Peyer's patch (tissue), 4 donors: Measurements from ENCODE around the gene ACOT13. TPM values are rescaled to one million over a fixed set of nuclear protein-coding genes. Genes with fewer than 3 reads are reported as not detected.

ENCODE experiments used
- DNase-seq, 3 donors: peaks; one replicate each; pipeline ENCODE4 v3.0.0-alpha.2; 2017 to 2019
- H3K27ac ChIP-seq, 4 donors: fragments of 200-600 bp; sonication (generic); one replicate each; pipeline ENCODE4 v1.5.1; 2016 to 2019
- H3K27me3 ChIP-seq, 2 donors: fragments of 200-600 bp; sonication (generic); one replicate each; pipeline ENCODE4 v1.5.1; 2019
- H3K36me3 ChIP-seq, 3 donors: fragments of 200-600 bp; sonication (generic); one replicate each; pipeline ENCODE4 v1.5.1; 2016 to 2019
- H3K4me1 ChIP-seq, 4 donors: fragments of 200-600 bp; sonication (generic); one replicate each; pipeline ENCODE4 v1.5.1; 2016 to 2019
- H3K4me3 ChIP-seq, 4 donors: fragments of 200-600 bp; sonication (generic); 1 replicate in 3 of 4; 2 replicates in 1 of 4; pipeline ENCODE4 v1.5.1; 2016 to 2019; ENCODE audit warnings: mild to moderate bottlenecking in 1 of 4
- H3K9me3 ChIP-seq, 4 donors: fragments of 200-600 bp; sonication (generic); one replicate each; pipeline ENCODE4 v1.5.1; 2016 to 2019; ENCODE audit warnings: mild to moderate bottlenecking in 1 of 4
- CTCF ChIP-seq, 6 experiments: fragments of 450-650 bp in 4 of 6; fragments of 200-600 bp in 2 of 6; sonication (generic) in 1 of 6; IDR thresholded peaks; one replicate each; pipeline ENCODE4 v1.5.1; 2017 to 2019; ENCODE audit warnings: antibody characterized with exemption in 6 of 6, mild to moderate bottlenecking in 3 of 6, moderate library complexity in 1 of 6
- POLR2A ChIP-seq, 2 donors: fragments of 450-650 bp; IDR thresholded peaks; one replicate each; pipeline ENCODE4 v1.5.1; 2017; ENCODE audit warnings: antibody characterized with exemption in 2 of 2, mild to moderate bottlenecking in 2 of 2, moderate library complexity in 2 of 2
- total RNA-seq, 4 donors: library from RNA; depleted of rRNA; stranded (reverse); fragments of >200 nt; gene quantifications; one replicate each; pipeline ENCODE4 v1.1.0, GENCODE V29; 2016

The ACOT13 gene
- total RNA-seq, 4 donors from 2014 or later, result 5.2 to 23.1 (median 9.1) TPM

GRCh38 chr6:24643920-24644319, 23.0 kb upstream of the ACOT13 start:
- H3K4me3 ChIP-seq, result no peak overlapping the region
- TF ChIP-seq CTCF (IDR thresholded peaks at IDR 0.05) (no peak), POLR2A (IDR thresholded peaks at IDR 0.05) (no peak)
- no peak overlapping the region for H3K27ac ChIP-seq
- no peaks in the 10 kb centered on the region for H3K9me3 ChIP-seq
- H3K27me3 ChIP-seq, result no peaks in the 10 kb centered on the region
- no peaks in the 10 kb centered on the region for H3K36me3 ChIP-seq
- H3K4me1 ChIP-seq, result peaks cover 0 to 8% (median 3%) of the 10 kb centered on the region in 4 donors
- no peak for DNase-seq

- Histone ChIP-seq H3K4me3 (no peak overlapping the region), H3K9me3 (no peaks in the 10 kb centered on the region), H3K36me3 (no peaks in the 10 kb centered on the region), H3K27ac (no peak overlapping the region), H3K27me3 (no peaks in the 10 kb centered on the region), H3K4me1 (peaks cover 0 to 8% (median 3%) of the 10 kb centered on the region in 4 donors)
- TF ChIP-seq POLR2A (IDR thresholded peaks at IDR 0.05), result no peak
- TF ChIP-seq CTCF (IDR thresholded peaks at IDR 0.05), result no peak
- DNase-seq, result no peak
Observed at GRCh38 chr6:24644377-24644776, 22.5 kb upstream of the ACOT13 start.

- peak overlapping the region in 1 of 4 donors; percentile 69 for H3K4me3 ChIP-seq
- H3K27ac ChIP-seq, result peak overlapping the region in 3 of 4 donors; percentile 16 to 84 (median 49)
- DNase-seq, result no peak
- H3K4me1 ChIP-seq, result peaks cover 0 to 8% (median 3%) of the 10 kb centered on the region in 4 donors
- TF ChIP-seq CTCF (IDR thresholded peaks at IDR 0.05) (no peak), POLR2A (IDR thresholded peaks at IDR 0.05) (no peak)
- no peaks in the 10 kb centered on the region for H3K9me3 ChIP-seq
- H3K36me3 ChIP-seq, result peaks cover 0 to 22% (median 0%) of the 10 kb centered on the region in 3 donors
- no peaks in the 10 kb centered on the region for H3K27me3 ChIP-seq
Observed at GRCh38 chr6:24646771-24647170, 20.1 kb upstream of the ACOT13 start.

- H3K27ac ChIP-seq, result no peak overlapping the region
- TF ChIP-seq POLR2A (IDR thresholded peaks at IDR 0.05), result no peak
- TF ChIP-seq CTCF (IDR thresholded peaks at IDR 0.05), result no peak
- no peak for DNase-seq
- peaks cover 0 to 37% (median 6%) of the 10 kb centered on the region in 3 donors for H3K36me3 ChIP-seq
- H3K4me3 ChIP-seq, result no peak overlapping the region
- no peaks in the 10 kb centered on the region for H3K27me3 ChIP-seq
- no peaks in the 10 kb centered on the region for H3K9me3 ChIP-seq
- peaks cover 0 to 8% (median 3%) of the 10 kb centered on the region in 4 donors for H3K4me1 ChIP-seq
Observed at GRCh38 chr6:24648276-24648675, 18.6 kb upstream of the ACOT13 start.

GRCh38 chr6:24649691-24650090, 17.2 kb upstream of the ACOT13 start:
- Histone ChIP-seq H3K27me3 (no peaks in the 10 kb centered on the region), H3K4me1 (peaks cover 0 to 8% (median 3%) of the 10 kb centered on the region in 4 donors), H3K36me3 (peaks cover 0 to 51% (median 6%) of the 10 kb centered on the region in 3 donors), H3K4me3 (no peak overlapping the region), H3K27ac (no peak overlapping the region), H3K9me3 (no peaks in the 10 kb centered on the region)
- no peak for TF ChIP-seq CTCF (IDR thresholded peaks at IDR 0.05)
- no peak for TF ChIP-seq POLR2A (IDR thresholded peaks at IDR 0.05)
- DNase-seq, result no peak

- Histone ChIP-seq H3K4me3 (no peak overlapping the region), H3K9me3 (no peaks in the 10 kb centered on the region), H3K36me3 (peaks cover 0 to 58% (median 6%) of the 10 kb centered on the region in 3 donors), H3K27me3 (no peaks in the 10 kb centered on the region), H3K27ac (no peak overlapping the region), H3K4me1 (peaks cover 0 to 8% (median 3%) of the 10 kb centered on the region in 4 donors)
- DNase-seq, result no peak
- TF ChIP-seq POLR2A (IDR thresholded peaks at IDR 0.05) (no peak), CTCF (IDR thresholded peaks at IDR 0.05) (no peak)
Observed at GRCh38 chr6:24650365-24650764, 16.5 kb upstream of the ACOT13 start.
